T-cell (primary cell): ENCODE data around the gene CSGALNACT2. TPM values are rescaled to one million over a fixed set of nuclear protein-coding genes. Genes with fewer than 3 reads are reported as not detected.
"Not testable (repeated sequence)": the region's sequence is repeated elsewhere in the genome, so short reads cannot be mapped to it uniquely, and the experiment has no call there.

Source experiments
- ATAC-seq, 4 experiments: fragments of 200-7000 bp in 3 of 4; fragments of 150-1000 bp in 1 of 4; cut with Tn5 transposase; replicated peaks in 1 of 4; 1 replicate in 3 of 4; 2 replicates in 1 of 4; pipeline ENCODE4 v1.10.0; 2021; ENCODE audit warnings: moderate library complexity in 3 of 4, mild to moderate bottlenecking in 2 of 4, moderate number of reproducible peaks in 1 of 4
- CTCF ChIA-PET, 2 donors: fragments of 300-600 bp; sonication (Branson Sonifier 250); formaldehyde crosslinking; loops; one replicate each; lab custom pipeline; 2022; ENCODE audit warnings: antibody characterized with exemption in 2 of 2; lab: Charles Lee
- POLR2A ChIA-PET, 2 donors: fragments of 300-600 bp; sonication (Branson Sonifier 250); formaldehyde crosslinking; loops; one replicate each; lab custom pipeline; 2022; ENCODE audit warnings: antibody characterized with exemption in 2 of 2; lab: Charles Lee
- DNase-seq, 35 experiments: peaks; one replicate each; pipeline versions ENCODE4 v3.0.0 to v3.0.0-alpha.2; 2013 to 2023
- H3K27ac ChIP-seq: one replicate; pipeline ENCODE4 v1.5.1; 2013; ENCODE audit warnings: low read length
- H3K27me3 ChIP-seq, 2 experiments: replicated peaks in 1 of 2; 1 replicate in 1 of 2; 2 replicates in 1 of 2; pipeline versions ENCODE4 v1.6.1 to v1.7.0; 2013; ENCODE audit warnings: low read length in 1 of 2, mixed read lengths in 1 of 2; ENCODE audit not compliant: control insufficient read depth in 2 of 2, insufficient read depth in 2 of 2; ENCODE audit errors: extremely low read depth in 1 of 2
- H3K36me3 ChIP-seq, 2 donors: 1 replicate in 1 of 2; 2 replicates in 1 of 2; pipeline versions ENCODE4 v1.6.1 to v1.7.0; 2013; ENCODE audit warnings: low read length in 1 of 2; ENCODE audit not compliant: control insufficient read depth in 2 of 2, insufficient read depth in 1 of 2; ENCODE audit errors: extremely low read depth in 1 of 2
- H3K4me1 ChIP-seq, 2 experiments: 1 replicate in 1 of 2; 2 replicates in 1 of 2; pipeline versions ENCODE4 v1.6.1 to v1.7.0; 2013; ENCODE audit warnings: low read length in 2 of 2, mixed read lengths in 1 of 2; ENCODE audit not compliant: insufficient read depth in 2 of 2, control insufficient read depth in 1 of 2; ENCODE audit errors: extremely low read depth in 1 of 2
- H3K4me3 ChIP-seq, 2 donors: 1 replicate in 1 of 2; 2 replicates in 1 of 2; pipeline versions ENCODE4 v1.5.1 to v1.7.0; 2013; ENCODE audit warnings: mild to moderate bottlenecking in 2 of 2, low read length in 1 of 2, moderate library complexity in 1 of 2; ENCODE audit not compliant: control insufficient read depth in 1 of 2; ENCODE audit errors: extremely low read depth in 1 of 2
- H3K9me3 ChIP-seq: 2 replicates; pipeline ENCODE4 v1.7.0; 2013
- H3K27ac Mint-ChIP-seq, 2 donors: one replicate each; pipeline ENCODE4 v1.8.0; 2020 to 2021; ENCODE audit warnings: mild to moderate bottlenecking in 2 of 2, mixed read lengths in 2 of 2
- H3K27me3 Mint-ChIP-seq, 2 donors: one replicate each; pipeline ENCODE4 v1.8.0; 2021 to 2022; ENCODE audit warnings: mixed read lengths in 2 of 2
- H3K36me3 Mint-ChIP-seq: one replicate; pipeline ENCODE4 v1.8.0; 2021; ENCODE audit warnings: mixed read lengths
- H3K4me1 Mint-ChIP-seq, 3 donors: one replicate each; pipeline ENCODE4 v1.8.0; 2020 to 2022; ENCODE audit warnings: mixed read lengths in 3 of 3, mild to moderate bottlenecking in 1 of 3
- H3K4me3 Mint-ChIP-seq, 3 donors: one replicate each; pipeline ENCODE4 v1.8.0; 2020 to 2022; ENCODE audit warnings: mild to moderate bottlenecking in 3 of 3, mixed read lengths in 3 of 3, moderate library complexity in 3 of 3
- H3K9me3 Mint-ChIP-seq, 3 donors: one replicate each; pipeline ENCODE4 v1.8.0; 2020 to 2022; ENCODE audit warnings: mixed read lengths in 3 of 3
- WGBS: methylation state at CpG from one replicate; pipeline ENCODE4 v1.1.5; 2013; ENCODE audit warnings: missing lambda C conversion rate; ENCODE audit not compliant: insufficient coverage; 5-methylcytosine and 5-hydroxymethylcytosine counted together
- total RNA-seq, 35 experiments: library from RNA in 6 of 35; stranded (reverse) in 6 of 35; fragments of 120-200 nt in 1 of 35; gene quantifications; one replicate each; pipeline versions ENCODE4 v1.2.1 to v1.2.4 and lab custom pipeline; 2013 to 2026

CSGALNACT2 gene
- total RNA-seq, 5 donors from 2014 or later (not counting 1 experiment from before 2014, with no cell fraction given): 36.5 to 46.1 (median 41.9) TPM

DNA sequence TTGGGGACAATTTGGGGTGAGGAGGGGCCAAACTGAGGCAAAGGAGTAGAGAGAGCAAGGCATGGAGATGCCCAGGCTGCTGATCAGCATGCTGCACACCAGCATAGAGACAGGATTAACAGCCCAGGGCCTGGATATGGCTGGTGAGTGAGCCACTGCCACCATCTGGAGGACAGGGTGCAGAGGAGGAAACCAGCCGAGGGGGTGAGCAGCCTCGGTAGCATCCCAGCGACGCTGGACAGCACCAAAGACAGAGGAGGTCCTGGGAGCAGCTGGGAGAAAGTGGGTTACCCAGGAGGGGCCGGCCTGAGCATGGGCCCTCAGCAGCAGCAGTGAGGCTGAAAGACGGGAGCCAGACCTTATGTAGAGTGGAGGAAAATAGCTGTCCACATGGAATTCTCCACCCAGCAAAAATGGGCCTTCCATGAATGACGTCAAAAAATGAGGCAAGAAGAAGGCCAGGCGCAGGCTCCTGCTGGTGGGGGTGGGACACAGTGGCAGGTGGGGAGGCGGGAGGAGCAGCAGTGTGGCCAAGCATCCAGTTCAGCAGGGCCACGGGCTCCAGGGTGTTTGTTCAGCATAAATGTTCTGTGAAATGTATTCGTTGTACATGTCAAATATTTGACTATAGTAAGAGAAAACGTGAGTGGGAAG lies 44.7 kb upstream of the CSGALNACT2 start:
- peaks cover 0 to 21% of the 10 kb centered on the region in 2 experiments for H3K27me3 ChIP-seq
- DNase-seq: no peak
- H3K4me3 Mint-ChIP-seq: no peak overlapping the region
- H3K9me3 ChIP-seq: no peaks in the 10 kb centered on the region
- H3K36me3 ChIP-seq: no peaks in the 10 kb centered on the region
- CTCF ChIA-PET: no interaction called here
- 58% methylated on average over 8 of the region's 12 CpGs for WGBS
- H3K36me3 Mint-ChIP-seq: no peaks in the 10 kb centered on the region
- POLR2A ChIA-PET: no interaction called here
- no peaks in the 10 kb centered on the region for H3K4me1 ChIP-seq
- H3K4me1 Mint-ChIP-seq: no peaks in the 10 kb centered on the region
- no peaks in the 10 kb centered on the region for H3K9me3 Mint-ChIP-seq
- no peak overlapping the region for H3K4me3 ChIP-seq
- H3K27me3 Mint-ChIP-seq: peaks cover 10 to 15% of the 10 kb centered on the region in 2 donors
- no peak overlapping the region for H3K27ac Mint-ChIP-seq
- ATAC-seq: no peak
- H3K27ac ChIP-seq: no peak overlapping the region

DNA sequence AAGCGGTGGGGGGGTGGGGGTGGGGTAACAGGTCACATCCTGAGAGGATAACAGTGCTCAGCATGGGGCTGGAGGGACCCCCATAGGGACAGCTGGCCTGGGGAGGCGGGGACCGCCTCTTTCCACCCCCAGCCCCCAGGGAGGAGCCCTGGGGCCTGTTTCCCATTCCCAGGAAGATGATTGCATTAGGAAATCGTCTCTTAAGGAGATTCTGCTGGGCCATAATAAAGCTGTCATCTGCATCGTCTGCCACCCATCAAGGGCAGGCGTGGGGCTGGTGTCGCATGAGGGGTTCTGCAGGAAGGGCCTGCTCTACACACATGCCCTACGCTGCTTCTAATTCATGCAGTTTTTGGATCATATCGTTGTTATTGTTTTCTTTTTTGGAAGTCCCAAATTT lies 44.2 kb upstream of the CSGALNACT2 start:
- 87% methylated on average over 6 of the region's 9 CpGs for WGBS
- ATAC-seq: no peak
- H3K36me3 ChIP-seq: no peaks in the 10 kb centered on the region
- no peak overlapping the region for H3K4me3 Mint-ChIP-seq
- H3K27ac Mint-ChIP-seq: no peak overlapping the region
- no peak for DNase-seq
- H3K4me1 ChIP-seq: no peaks in the 10 kb centered on the region
- H3K27ac ChIP-seq: no peak overlapping the region
- no peak overlapping the region for H3K4me3 ChIP-seq
- no peaks in the 10 kb centered on the region for H3K9me3 ChIP-seq
- peaks cover 0 to 23% of the 10 kb centered on the region in 2 experiments for H3K27me3 ChIP-seq
- CTCF ChIA-PET: no interaction called here
- no peaks in the 10 kb centered on the region for H3K9me3 Mint-ChIP-seq
- H3K4me1 Mint-ChIP-seq: no peaks in the 10 kb centered on the region
- no peaks in the 10 kb centered on the region for H3K36me3 Mint-ChIP-seq
- POLR2A ChIA-PET: no interaction called here
- H3K27me3 Mint-ChIP-seq: peaks cover 10 to 15% of the 10 kb centered on the region in 2 donors

DNA sequence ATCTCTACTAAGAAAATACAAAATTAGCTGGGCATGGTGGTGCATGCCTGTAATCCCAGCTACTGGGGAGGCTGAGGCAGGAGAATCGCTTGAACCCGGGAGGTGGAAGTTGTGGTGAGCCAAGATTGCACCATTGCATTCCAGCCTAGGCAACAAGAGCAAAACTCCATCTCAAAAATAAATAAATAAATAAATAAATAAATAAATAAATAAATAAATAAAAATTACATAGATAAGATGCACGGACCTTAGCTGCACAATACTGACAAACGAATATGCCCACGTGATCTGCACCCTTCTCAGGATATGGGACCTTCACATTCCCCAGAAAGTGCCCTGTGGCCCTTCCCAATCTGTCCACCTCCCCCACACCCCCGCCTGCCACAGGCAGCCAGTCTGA lies 38.9 kb upstream of the CSGALNACT2 start:
- H3K4me3 ChIP-seq, H3K4me1 ChIP-seq, H3K36me3 ChIP-seq, H3K36me3 Mint-ChIP-seq, DNase-seq, H3K4me1 Mint-ChIP-seq, POLR2A ChIA-PET, H3K9me3 Mint-ChIP-seq, ATAC-seq, H3K9me3 ChIP-seq, H3K4me3 Mint-ChIP-seq, H3K27ac ChIP-seq, CTCF ChIA-PET, H3K27ac Mint-ChIP-seq: not testable (repeated sequence)
- H3K27me3 ChIP-seq: peaks cover 0 to 39% of the 10 kb centered on the region in 2 experiments
- H3K27me3 Mint-ChIP-seq: peaks cover 28 to 30% of the 10 kb centered on the region in 2 donors
- WGBS: 80% methylated on average over 4 of the region's 6 CpGs

DNA sequence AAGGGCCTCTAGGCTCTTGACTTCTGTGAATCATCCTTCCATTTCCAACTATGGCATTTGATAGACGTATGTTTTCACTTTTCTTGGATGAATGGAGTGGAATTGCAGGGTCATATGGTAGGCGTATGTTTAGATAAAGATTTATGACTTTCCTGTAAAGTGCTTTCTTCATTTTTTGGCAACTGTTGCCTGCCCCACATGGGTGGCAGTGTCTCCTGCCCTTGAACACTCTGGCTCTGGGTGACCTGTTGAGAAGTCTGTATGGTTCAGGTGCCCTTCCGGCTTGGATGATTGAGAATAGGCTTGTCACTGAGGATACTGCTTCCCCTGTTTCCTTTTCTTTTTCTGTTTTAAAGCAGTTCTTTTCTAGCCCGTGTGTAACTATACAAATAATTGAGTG lies 38.3 kb upstream of the CSGALNACT2 start:
- H3K4me1 Mint-ChIP-seq: peaks cover 0 to under 1% (median under 1%) of the 10 kb centered on the region in 3 donors
- no peak for ATAC-seq
- ChIA-PET CTCF (no interaction called here), POLR2A (no interaction called here)
- WGBS: 79% methylated on average over 2 of the region's 4 CpGs
- Histone ChIP-seq H3K4me1 (peaks cover under 1 to 7% of the 10 kb centered on the region in 2 experiments), H3K36me3 (no peaks in the 10 kb centered on the region), H3K27me3 (peaks cover 0 to 44% of the 10 kb centered on the region in 2 experiments), H3K9me3 (no peaks in the 10 kb centered on the region), H3K27ac (no peak overlapping the region), H3K4me3 (no peak overlapping the region)
- H3K9me3 Mint-ChIP-seq: no peaks in the 10 kb centered on the region
- H3K36me3 Mint-ChIP-seq: no peaks in the 10 kb centered on the region
- H3K4me3 Mint-ChIP-seq: no peak overlapping the region
- no peak for DNase-seq
- no peak overlapping the region for H3K27ac Mint-ChIP-seq
- H3K27me3 Mint-ChIP-seq: peaks cover 28% of the 10 kb centered on the region in 2 donors

DNA sequence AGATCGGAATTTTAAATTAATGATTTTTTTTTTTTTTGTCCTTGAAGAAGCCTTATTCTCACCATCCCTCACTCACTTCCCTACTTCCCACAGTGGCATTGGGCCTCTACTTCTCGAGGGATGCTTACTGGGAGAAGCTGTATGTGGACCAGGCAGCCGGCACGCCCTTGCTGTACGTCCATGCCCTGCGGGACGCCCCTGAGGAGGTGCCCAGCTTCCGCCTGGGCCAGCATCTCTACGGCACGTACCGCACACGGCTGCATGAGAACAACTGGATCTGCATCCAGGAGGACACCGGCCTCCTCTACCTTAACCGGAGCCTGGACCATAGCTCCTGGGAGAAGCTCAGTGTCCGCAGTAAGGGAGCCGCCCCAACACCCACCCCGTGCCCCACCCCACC lies 37.9 kb upstream of the CSGALNACT2 start:
- no peaks in the 10 kb centered on the region for H3K9me3 Mint-ChIP-seq
- no peak overlapping the region for H3K27ac Mint-ChIP-seq
- H3K4me1 Mint-ChIP-seq: peaks cover 0 to 3% (median 3%) of the 10 kb centered on the region in 3 donors

DNA sequence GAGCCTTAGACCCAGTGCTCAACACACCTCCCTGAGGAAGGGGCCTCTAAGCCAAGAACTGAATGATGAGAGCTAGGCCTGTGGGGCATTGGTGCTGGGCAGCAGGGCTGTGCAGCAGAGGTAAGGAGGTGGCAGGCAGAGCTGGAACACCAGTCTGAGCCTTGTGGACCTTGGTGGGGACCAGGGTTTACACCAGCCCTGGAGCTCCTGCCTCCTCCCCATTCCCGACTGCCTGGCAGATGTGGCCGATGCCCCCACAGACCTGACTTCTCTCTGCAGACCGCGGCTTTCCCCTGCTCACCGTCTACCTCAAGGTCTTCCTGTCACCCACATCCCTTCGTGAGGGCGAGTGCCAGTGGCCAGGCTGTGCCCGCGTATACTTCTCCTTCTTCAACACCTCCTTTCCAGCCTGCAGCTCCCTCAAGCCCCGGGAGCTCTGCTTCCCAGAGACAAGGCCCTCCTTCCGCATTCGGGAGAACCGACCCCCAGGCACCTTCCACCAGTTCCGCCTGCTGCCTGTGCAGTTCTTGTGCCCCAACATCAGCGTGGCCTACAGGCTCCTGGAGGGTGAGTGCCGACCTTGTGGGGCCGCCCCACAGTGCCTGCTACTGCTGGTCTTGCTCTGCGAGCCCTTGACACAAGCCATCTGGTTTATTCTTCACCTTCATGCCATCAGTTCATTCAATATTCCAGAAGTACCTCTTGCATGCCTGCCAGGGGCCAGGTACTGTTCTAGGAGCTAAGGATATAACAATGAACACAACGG lies 36.0 kb upstream of the CSGALNACT2 start:
- H3K36me3 Mint-ChIP-seq: no peaks in the 10 kb centered on the region
- Histone ChIP-seq H3K4me1 (peaks cover 2 to 24% of the 10 kb centered on the region in 2 experiments), H3K36me3 (no peaks in the 10 kb centered on the region), H3K4me3 (no peak overlapping the region), H3K9me3 (no peaks in the 10 kb centered on the region), H3K27me3 (peaks cover 0 to 49% of the 10 kb centered on the region in 2 experiments), H3K27ac (no peak overlapping the region)
- POLR2A ChIA-PET: no interaction called here
- CTCF ChIA-PET: no interaction called here
- 62% methylated on average over 14 of the region's 19 CpGs for WGBS
- H3K4me1 Mint-ChIP-seq: peaks cover 0 to 8% (median 3%) of the 10 kb centered on the region in 3 donors
- H3K9me3 Mint-ChIP-seq: no peaks in the 10 kb centered on the region
- peak overlapping the region in 1 of 3 donors; percentile 76 for H3K4me3 Mint-ChIP-seq
- ATAC-seq (no peak), DNase-seq (no peak)
- H3K27me3 Mint-ChIP-seq: peaks cover 28 to 29% of the 10 kb centered on the region in 2 donors
- H3K27ac Mint-ChIP-seq: no peak overlapping the region

More for the DNA sequence above, 37.9 kb upstream of the CSGALNACT2 start:
- DNase-seq (no peak), ATAC-seq (no peak)
- Histone ChIP-seq H3K4me1 (peaks cover 2 to 12% of the 10 kb centered on the region in 2 experiments), H3K36me3 (no peaks in the 10 kb centered on the region), H3K27me3 (peaks cover 0 to 47% of the 10 kb centered on the region in 2 experiments), H3K4me3 (no peak overlapping the region), H3K27ac (no peak overlapping the region), H3K9me3 (no peaks in the 10 kb centered on the region)
- ChIA-PET CTCF (no interaction called here), POLR2A (no interaction called here)
- 87% methylated on average over 10 of the region's 17 CpGs for WGBS
- no peak overlapping the region for H3K4me3 Mint-ChIP-seq
- H3K36me3 Mint-ChIP-seq: no peaks in the 10 kb centered on the region
- peaks cover 28 to 29% of the 10 kb centered on the region in 2 donors for H3K27me3 Mint-ChIP-seq
